HepG2 (cell line): ENCODE data around the gene STAT1. TPM values are rescaled to one million over a fixed set of nuclear protein-coding genes. Genes with fewer than 3 reads are reported as not detected.
A peak's percentile ranks its signal among the peaks of the same experiment; 100 is the strongest.

Experiments used
- HOXA7 ChIP-seq: sonication (generic); formaldehyde crosslinking; IDR thresholded peaks from 2 replicates; pipeline ENCODE4 v1.8.1; 2022; ENCODE audit warnings: mild to moderate bottlenecking, missing genetic modification reagents, moderate library complexity
- NRL ChIP-seq: sonication (generic); formaldehyde crosslinking; IDR thresholded peaks from 2 replicates; pipeline ENCODE4 v1.5.0; 2020; ENCODE audit warnings: missing genetic modification reagents, mild to moderate bottlenecking, moderate library complexity, borderline replicate concordance
- PHF20 ChIP-seq: sonication (generic); formaldehyde crosslinking; IDR thresholded peaks from 2 replicates; pipeline ENCODE4 v1.5.0; 2020; ENCODE audit warnings: mild to moderate bottlenecking, missing genetic modification reagents
- REL ChIP-seq: sonication (generic); formaldehyde crosslinking; conservative IDR thresholded peaks from 2 replicates; pipeline ENCODE4 v1.8.0; 2022; ENCODE audit warnings: mild to moderate bottlenecking, missing genetic modification reagents, moderate library complexity
- SNAPC2 ChIP-seq: sonication (generic); formaldehyde crosslinking; IDR thresholded peaks from 2 replicates; pipeline ENCODE4 v1.8.1; 2022; ENCODE audit warnings: mild to moderate bottlenecking, missing genetic modification reagents
- TAF1 ChIP-seq: sonication (generic); formaldehyde crosslinking; IDR thresholded peaks from 2 replicates; pipeline ENCODE4 v1.4.0; 2020; ENCODE audit warnings: missing genetic modification reagents
- TMF1 ChIP-seq: sonication (generic); formaldehyde crosslinking; IDR thresholded peaks from 2 replicates; pipeline ENCODE4 v1.8.1; 2022; ENCODE audit warnings: low read depth, missing genetic modification reagents
- ZNF143 ChIP-seq: sonication (generic); formaldehyde crosslinking; IDR thresholded peaks from 2 replicates; pipeline ENCODE4 v1.4.0; 2020; ENCODE audit warnings: missing genetic modification reagents
- ZNF3 ChIP-seq: IDR thresholded peaks from 2 replicates; pipeline ENCODE4 v1.7.0; 2017; ENCODE audit warnings: inconsistent platforms
- ZNF512B ChIP-seq: sonication (generic); formaldehyde crosslinking; IDR thresholded peaks from 2 replicates; pipeline ENCODE4 v1.5.1; 2020; ENCODE audit warnings: missing genetic modification reagents, mild to moderate bottlenecking, borderline replicate concordance
- ZNF563 ChIP-seq: sonication (generic); formaldehyde crosslinking; IDR thresholded peaks from 2 replicates; pipeline ENCODE4 v1.8.0; 2022; ENCODE audit warnings: mild to moderate bottlenecking, moderate library complexity, missing genetic modification reagents
- ZNF570 ChIP-seq: sonication (generic); formaldehyde crosslinking; IDR thresholded peaks from 2 replicates; pipeline ENCODE4 v1.4.0; 2020; ENCODE audit warnings: mild to moderate bottlenecking, missing genetic modification reagents, borderline replicate concordance
- ZNF607 ChIP-seq: sonication (generic); formaldehyde crosslinking; IDR thresholded peaks from 2 replicates; pipeline ENCODE4 v1.5.1; 2020; ENCODE audit warnings: missing genetic modification reagents, mild to moderate bottlenecking, borderline replicate concordance
- ZNF672 ChIP-seq: sonication (generic); formaldehyde crosslinking; IDR thresholded peaks from 2 replicates; pipeline ENCODE4 v1.8.1; 2022; ENCODE audit warnings: missing genetic modification reagents
- ZNF737 ChIP-seq: sonication (generic); formaldehyde crosslinking; IDR thresholded peaks from 2 replicates; pipeline ENCODE4 v1.5.0; 2020; ENCODE audit warnings: missing genetic modification reagents, mild to moderate bottlenecking, borderline replicate concordance
- ZNF781 ChIP-seq: sonication (generic); formaldehyde crosslinking; IDR thresholded peaks from 2 replicates; pipeline ENCODE4 v1.5.1; 2020; ENCODE audit warnings: borderline replicate concordance, mild to moderate bottlenecking, missing genetic modification reagents; ENCODE audit errors: not compliant biosample characterization
- polyA plus RNA-seq, 8 experiments: library from polyadenylated mRNA; depleted of rRNA in 3 of 8; stranded (reverse) in 7 of 8; unstranded in 1 of 8; fragments of >200 nt; fragmentation: Illumina TruSeq in 4 of 8; extraction: Trizol in 4 of 8; gene quantifications; 2 replicates each; pipeline versions ENCODE4 v1.2.1 to v1.2.3, GENCODE V29; 2011 to 2016; ENCODE audit warnings: low read depth in 4 of 8, missing spikeins in 1 of 8, mixed read lengths in 1 of 8; ENCODE audit not compliant: insufficient read depth in 1 of 8
- total RNA-seq, 5 experiments: library from RNA; depleted of rRNA; stranded (reverse); fragments of >200 nt; fragmentation: Illumina TruSeq; extraction: Trizol; gene quantifications; 2 replicates each; pipeline ENCODE4 v1.2.3, GENCODE V29; 2016; ENCODE audit warnings: low read depth in 1 of 5
- TF ChIP-seq, protein P1 (sequence below): sonication (generic); formaldehyde crosslinking; IDR thresholded peaks from 2 replicates; pipeline ENCODE4 v1.4.0; 2020; ENCODE audit warnings: low read depth, missing genetic modification reagents
- TF ChIP-seq, protein P2 (sequence below): sonication (generic); formaldehyde crosslinking; IDR thresholded peaks from 2 replicates; pipeline ENCODE4 v1.4.0; 2020; ENCODE audit warnings: missing genetic modification reagents
- TF ChIP-seq, protein P3 (sequence below): sonication (generic); formaldehyde crosslinking; IDR thresholded peaks from 2 replicates; pipeline ENCODE4 v1.4.0; 2020; ENCODE audit warnings: missing genetic modification reagents, borderline replicate concordance

Gene STAT1
- total and polyA plus RNA-seq, 2 of the 13 experiments (the other 11 are each of a cell fraction or from before 2014, with no cell fraction given) = 21.8 to 59.6 TPM

GRCh38 chr2:191041418-191042161 lies 27.6 kb upstream of the STAT1 start (continued):
- no peak for TF ChIP-seq ZNF781 (CRISPR knock-in tag)
- no peak for TF ChIP-seq ZNF3 (CRISPR knock-in tag)
- TF ChIP-seq, protein P1, sequence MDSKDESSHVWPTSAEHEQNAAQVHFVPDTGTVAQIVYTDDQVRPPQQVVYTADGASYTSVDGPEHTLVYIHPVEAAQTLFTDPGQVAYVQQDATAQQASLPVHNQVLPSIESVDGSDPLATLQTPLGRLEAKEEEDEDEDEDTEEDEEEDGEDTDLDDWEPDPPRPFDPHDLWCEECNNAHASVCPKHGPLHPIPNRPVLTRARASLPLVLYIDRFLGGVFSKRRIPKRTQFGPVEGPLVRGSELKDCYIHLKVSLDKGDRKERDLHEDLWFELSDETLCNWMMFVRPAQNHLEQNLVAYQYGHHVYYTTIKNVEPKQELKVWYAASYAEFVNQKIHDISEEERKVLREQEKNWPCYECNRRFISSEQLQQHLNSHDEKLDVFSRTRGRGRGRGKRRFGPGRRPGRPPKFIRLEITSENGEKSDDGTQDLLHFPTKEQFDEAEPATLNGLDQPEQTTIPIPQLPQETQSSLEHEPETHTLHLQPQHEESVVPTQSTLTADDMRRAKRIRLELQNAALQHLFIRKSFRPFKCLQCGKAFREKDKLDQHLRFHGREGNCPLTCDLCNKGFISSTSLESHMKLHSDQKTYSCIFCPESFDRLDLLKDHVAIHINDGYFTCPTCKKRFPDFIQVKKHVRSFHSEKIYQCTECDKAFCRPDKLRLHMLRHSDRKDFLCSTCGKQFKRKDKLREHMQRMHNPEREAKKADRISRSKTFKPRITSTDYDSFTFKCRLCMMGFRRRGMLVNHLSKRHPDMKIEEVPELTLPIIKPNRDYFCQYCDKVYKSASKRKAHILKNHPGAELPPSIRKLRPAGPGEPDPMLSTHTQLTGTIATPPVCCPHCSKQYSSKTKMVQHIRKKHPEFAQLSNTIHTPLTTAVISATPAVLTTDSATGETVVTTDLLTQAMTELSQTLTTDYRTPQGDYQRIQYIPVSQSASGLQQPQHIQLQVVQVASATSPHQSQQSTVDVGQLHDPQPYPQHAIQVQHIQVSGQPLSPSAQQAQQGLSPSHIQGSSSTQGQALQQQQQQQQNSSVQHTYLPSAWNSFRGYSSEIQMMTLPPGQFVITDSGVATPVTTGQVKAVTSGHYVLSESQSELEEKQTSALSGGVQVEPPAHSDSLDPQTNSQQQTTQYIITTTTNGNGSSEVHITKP (CRISPR knock-in tag) = 0 out of 2 replicates have a peak, but pooled peaks have one; percentile 39
- TF ChIP-seq NRL (CRISPR knock-in tag) = no peak
- TF ChIP-seq SNAPC2 = no peak
- TF ChIP-seq REL (CRISPR knock-in tag) = no peak
- TF ChIP-seq, protein P2, sequence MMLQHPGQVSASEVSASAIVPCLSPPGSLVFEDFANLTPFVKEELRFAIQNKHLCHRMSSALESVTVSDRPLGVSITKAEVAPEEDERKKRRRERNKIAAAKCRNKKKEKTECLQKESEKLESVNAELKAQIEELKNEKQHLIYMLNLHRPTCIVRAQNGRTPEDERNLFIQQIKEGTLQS (CRISPR knock-in tag) = peak; percentile 78
- no peak for TF ChIP-seq ZNF512B (CRISPR knock-in tag)
- no peak for TF ChIP-seq HOXA7
- TF ChIP-seq TMF1 (CRISPR knock-in tag) = no peak
- TF ChIP-seq ZNF672 = no peak
- no peak for TF ChIP-seq ZNF737 (CRISPR knock-in tag)
- TF ChIP-seq PHF20 (CRISPR knock-in tag) = no peak
- no peak for TF ChIP-seq ZNF143 (CRISPR knock-in tag)
- no peak for TF ChIP-seq ZNF563 (CRISPR knock-in tag)
- TF ChIP-seq ZNF570 (CRISPR knock-in tag) = no peak
- TF ChIP-seq ZNF607 (CRISPR knock-in tag) = no peak
- TF ChIP-seq, protein P3, sequence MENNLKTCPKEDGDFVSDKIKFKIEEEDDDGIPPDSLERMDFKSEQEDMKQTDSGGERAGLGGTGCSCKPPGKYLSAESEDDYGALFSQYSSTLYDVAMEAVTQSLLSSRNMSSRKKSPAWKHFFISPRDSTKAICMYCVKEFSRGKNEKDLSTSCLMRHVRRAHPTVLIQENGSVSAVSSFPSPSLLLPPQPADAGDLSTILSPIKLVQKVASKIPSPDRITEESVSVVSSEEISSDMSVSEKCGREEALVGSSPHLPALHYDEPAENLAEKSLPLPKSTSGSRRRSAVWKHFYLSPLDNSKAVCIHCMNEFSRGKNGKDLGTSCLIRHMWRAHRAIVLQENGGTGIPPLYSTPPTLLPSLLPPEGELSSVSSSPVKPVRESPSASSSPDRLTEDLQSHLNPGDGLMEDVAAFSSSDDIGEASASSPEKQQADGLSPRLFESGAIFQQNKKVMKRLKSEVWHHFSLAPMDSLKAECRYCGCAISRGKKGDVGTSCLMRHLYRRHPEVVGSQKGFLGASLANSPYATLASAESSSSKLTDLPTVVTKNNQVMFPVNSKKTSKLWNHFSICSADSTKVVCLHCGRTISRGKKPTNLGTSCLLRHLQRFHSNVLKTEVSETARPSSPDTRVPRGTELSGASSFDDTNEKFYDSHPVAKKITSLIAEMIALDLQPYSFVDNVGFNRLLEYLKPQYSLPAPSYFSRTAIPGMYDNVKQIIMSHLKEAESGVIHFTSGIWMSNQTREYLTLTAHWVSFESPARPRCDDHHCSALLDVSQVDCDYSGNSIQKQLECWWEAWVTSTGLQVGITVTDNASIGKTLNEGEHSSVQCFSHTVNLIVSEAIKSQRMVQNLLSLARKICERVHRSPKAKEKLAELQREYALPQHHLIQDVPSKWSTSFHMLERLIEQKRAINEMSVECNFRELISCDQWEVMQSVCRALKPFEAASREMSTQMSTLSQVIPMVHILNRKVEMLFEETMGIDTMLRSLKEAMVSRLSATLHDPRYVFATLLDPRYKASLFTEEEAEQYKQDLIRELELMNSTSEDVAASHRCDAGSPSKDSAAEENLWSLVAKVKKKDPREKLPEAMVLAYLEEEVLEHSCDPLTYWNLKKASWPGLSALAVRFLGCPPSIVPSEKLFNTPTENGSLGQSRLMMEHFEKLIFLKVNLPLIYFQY = no peak
- no peak for TF ChIP-seq TAF1 (CRISPR knock-in tag)
